ENCODE data around the gene CDH23. TPM values are rescaled to one million over a fixed set of nuclear protein-coding genes. Genes with fewer than 3 reads are reported as not detected.

The CDH23 gene
- total RNA-seq, 2 experiments from 2014 or later: 4.6 to 5.2 TPM

- H3K9me3 Mint-ChIP-seq: no peaks in the 10 kb centered on the region
- no peaks in the 10 kb centered on the region for H3K36me3 Mint-ChIP-seq (ENCODE audit: low read depth)
- DNase-seq: no peak
- no peak overlapping the region for H3K27ac Mint-ChIP-seq
- H3K27me3 Mint-ChIP-seq: no peaks in the 10 kb centered on the region
- Histone ChIP-seq H3K27ac (ENCODE audit: low read depth in 1 of 2, low read length in 2 of 2) (no peak overlapping the region), H3K27me3 (ENCODE audit: control insufficient read depth in 1 of 2, insufficient read depth in 2 of 2, low read length in 2 of 2) (no peaks in the 10 kb centered on the region), H3K4me3 (ENCODE audit: low read length) (no peak overlapping the region), H3K9me3 (ENCODE audit: control insufficient read depth in 1 of 2, insufficient read depth in 1 of 2, low read length in 2 of 2) (no peaks in the 10 kb centered on the region), H3K4me1 (ENCODE audit: insufficient read depth, low read length) (peaks cover 5% of the 10 kb centered on the region), H3K36me3 (ENCODE audit: insufficient read depth, low read length) (no peaks in the 10 kb centered on the region)
- no peak overlapping the region for H3K4me3 Mint-ChIP-seq
- intact Hi-C loops (cut with DNase I, micrococcal nuclease): no loop called here
- POLR2A ChIA-PET: no interaction called here
- ATAC-seq (ENCODE audit: poor library complexity): no peak
- TF ChIP-seq, protein P1, sequence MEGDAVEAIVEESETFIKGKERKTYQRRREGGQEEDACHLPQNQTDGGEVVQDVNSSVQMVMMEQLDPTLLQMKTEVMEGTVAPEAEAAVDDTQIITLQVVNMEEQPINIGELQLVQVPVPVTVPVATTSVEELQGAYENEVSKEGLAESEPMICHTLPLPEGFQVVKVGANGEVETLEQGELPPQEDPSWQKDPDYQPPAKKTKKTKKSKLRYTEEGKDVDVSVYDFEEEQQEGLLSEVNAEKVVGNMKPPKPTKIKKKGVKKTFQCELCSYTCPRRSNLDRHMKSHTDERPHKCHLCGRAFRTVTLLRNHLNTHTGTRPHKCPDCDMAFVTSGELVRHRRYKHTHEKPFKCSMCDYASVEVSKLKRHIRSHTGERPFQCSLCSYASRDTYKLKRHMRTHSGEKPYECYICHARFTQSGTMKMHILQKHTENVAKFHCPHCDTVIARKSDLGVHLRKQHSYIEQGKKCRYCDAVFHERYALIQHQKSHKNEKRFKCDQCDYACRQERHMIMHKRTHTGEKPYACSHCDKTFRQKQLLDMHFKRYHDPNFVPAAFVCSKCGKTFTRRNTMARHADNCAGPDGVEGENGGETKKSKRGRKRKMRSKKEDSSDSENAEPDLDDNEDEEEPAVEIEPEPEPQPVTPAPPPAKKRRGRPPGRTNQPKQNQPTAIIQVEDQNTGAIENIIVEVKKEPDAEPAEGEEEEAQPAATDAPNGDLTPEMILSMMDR (IDR thresholded peaks at IDR 0.05): no peak
- peaks cover 4% of the 10 kb centered on the region for H3K4me1 Mint-ChIP-seq (ENCODE audit: low read depth)
- CTCF ChIA-PET: interaction anchor here (1.1 kb wide), 1 partner anchor 177 kb away, joined by 3 read pairs; no protein-coding TSS in a partner anchor
These were observed 237.9 kb downstream of the CDH23 start for GRCh38 chr10:71634531-71635164.

DNA sequence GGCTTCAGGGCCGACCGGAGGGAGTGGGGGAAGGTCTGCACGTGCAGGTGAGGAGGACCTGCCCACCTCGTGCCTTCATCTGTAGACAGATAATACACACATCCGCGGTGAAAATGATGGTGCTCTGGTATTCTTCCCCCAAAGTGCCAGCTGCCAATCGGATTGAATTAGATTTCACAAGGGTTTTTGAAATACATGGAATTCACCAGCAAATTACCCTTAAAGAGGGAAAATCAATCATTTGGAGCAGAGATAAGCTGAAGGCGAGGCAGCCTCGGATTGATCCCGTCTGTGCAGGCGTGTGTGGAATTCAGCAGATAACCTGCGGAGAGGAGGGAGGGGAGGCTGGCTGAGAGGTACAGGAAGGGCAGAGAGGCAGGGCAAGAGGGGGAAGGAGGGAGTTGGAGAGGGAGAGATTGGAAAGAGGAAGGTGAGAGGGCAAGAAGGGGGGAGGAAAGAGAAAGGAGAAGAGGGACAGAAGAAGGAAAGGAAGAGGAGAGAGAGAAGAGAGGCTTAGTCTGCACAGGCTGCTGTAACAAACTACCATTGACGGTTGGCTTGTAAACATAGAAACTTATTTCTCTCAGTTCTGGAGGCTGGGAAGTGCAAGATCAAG, 238.6 kb downstream of the CDH23 start:
- Mint-ChIP-seq H3K4me3 (no peak overlapping the region), H3K27me3 (no peaks in the 10 kb centered on the region), H3K36me3 (ENCODE audit: low read depth) (no peaks in the 10 kb centered on the region), H3K27ac (no peak overlapping the region), H3K9me3 (no peaks in the 10 kb centered on the region), H3K4me1 (ENCODE audit: low read depth) (peaks cover 4% of the 10 kb centered on the region)
- no peaks in the 10 kb centered on the region for H3K36me3 ChIP-seq (ENCODE audit: insufficient read depth, low read length)
- no peak overlapping the region for H3K4me3 ChIP-seq (ENCODE audit: low read length)
- ATAC-seq (ENCODE audit: poor library complexity): no peak
- TF ChIP-seq, protein P1 (IDR thresholded peaks at IDR 0.05): no peak
- ChIA-PET POLR2A (no interaction called here), CTCF (interaction anchor here (1.1 kb wide), 1 partner anchor 176 kb away, joined by 3 read pairs; no protein-coding TSS in a partner anchor)
- intact Hi-C loops (cut with DNase I, micrococcal nuclease): no loop called here
- H3K27me3 ChIP-seq (ENCODE audit: control insufficient read depth in 1 of 2, insufficient read depth in 2 of 2, low read length in 2 of 2): no peaks in the 10 kb centered on the region
- no peak for DNase-seq
- peaks cover 5% of the 10 kb centered on the region for H3K4me1 ChIP-seq (ENCODE audit: insufficient read depth, low read length)
- no peak overlapping the region for H3K27ac ChIP-seq (ENCODE audit: low read depth in 1 of 2, low read length in 2 of 2)
- H3K9me3 ChIP-seq (ENCODE audit: control insufficient read depth in 1 of 2, insufficient read depth in 1 of 2, low read length in 2 of 2): no peaks in the 10 kb centered on the region

GRCh38 chr10:71635867-71636266, 239.1 kb downstream of the CDH23 start:
- Histone ChIP-seq H3K27ac (ENCODE audit: low read depth in 1 of 2, low read length in 2 of 2) (no peak overlapping the region), H3K4me3 (ENCODE audit: low read length) (no peak overlapping the region), H3K4me1 (ENCODE audit: insufficient read depth, low read length) (peaks cover 5% of the 10 kb centered on the region), H3K9me3 (ENCODE audit: control insufficient read depth in 1 of 2, insufficient read depth in 1 of 2, low read length in 2 of 2) (no peaks in the 10 kb centered on the region), H3K36me3 (ENCODE audit: insufficient read depth, low read length) (no peaks in the 10 kb centered on the region), H3K27me3 (ENCODE audit: control insufficient read depth in 1 of 2, insufficient read depth in 2 of 2, low read length in 2 of 2) (no peaks in the 10 kb centered on the region)
- TF ChIP-seq, protein P1 (IDR thresholded peaks at IDR 0.05): no peak
- intact Hi-C loops (cut with DNase I, micrococcal nuclease): no loop called here
- Mint-ChIP-seq H3K27me3 (no peaks in the 10 kb centered on the region), H3K9me3 (no peaks in the 10 kb centered on the region), H3K27ac (no peak overlapping the region), H3K4me1 (ENCODE audit: low read depth) (peaks cover 4% of the 10 kb centered on the region), H3K36me3 (ENCODE audit: low read depth) (no peaks in the 10 kb centered on the region), H3K4me3 (no peak overlapping the region)
- ChIA-PET POLR2A (no interaction called here), CTCF (interaction anchor here (1.1 kb wide), 1 partner anchor 176 kb away, joined by 3 read pairs; no protein-coding TSS in a partner anchor)
- no peak for DNase-seq
- no peak for ATAC-seq (ENCODE audit: poor library complexity)
